ENCODE data around the gene PRSS21.

The PRSS21 gene

DNA sequence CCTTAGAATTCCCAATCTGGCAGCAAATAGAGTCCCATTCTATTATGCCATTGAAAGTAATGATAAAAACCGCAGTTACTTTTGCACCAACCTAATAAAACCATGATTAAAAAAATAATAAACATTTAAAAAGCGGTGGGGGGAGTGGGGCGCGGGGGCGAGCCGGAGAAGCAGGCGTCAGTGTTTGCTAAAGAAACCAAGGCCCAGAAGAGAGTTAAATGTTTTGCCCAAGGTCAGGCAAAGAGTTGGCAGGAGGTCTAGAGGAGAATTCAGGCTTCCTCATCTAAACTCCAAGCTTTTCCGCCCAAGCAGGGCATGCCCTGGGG is 50.6 kb downstream of the PRSS21 start:
- DNase-seq (ENCODE audit: low read depth) = no peak

DNA sequence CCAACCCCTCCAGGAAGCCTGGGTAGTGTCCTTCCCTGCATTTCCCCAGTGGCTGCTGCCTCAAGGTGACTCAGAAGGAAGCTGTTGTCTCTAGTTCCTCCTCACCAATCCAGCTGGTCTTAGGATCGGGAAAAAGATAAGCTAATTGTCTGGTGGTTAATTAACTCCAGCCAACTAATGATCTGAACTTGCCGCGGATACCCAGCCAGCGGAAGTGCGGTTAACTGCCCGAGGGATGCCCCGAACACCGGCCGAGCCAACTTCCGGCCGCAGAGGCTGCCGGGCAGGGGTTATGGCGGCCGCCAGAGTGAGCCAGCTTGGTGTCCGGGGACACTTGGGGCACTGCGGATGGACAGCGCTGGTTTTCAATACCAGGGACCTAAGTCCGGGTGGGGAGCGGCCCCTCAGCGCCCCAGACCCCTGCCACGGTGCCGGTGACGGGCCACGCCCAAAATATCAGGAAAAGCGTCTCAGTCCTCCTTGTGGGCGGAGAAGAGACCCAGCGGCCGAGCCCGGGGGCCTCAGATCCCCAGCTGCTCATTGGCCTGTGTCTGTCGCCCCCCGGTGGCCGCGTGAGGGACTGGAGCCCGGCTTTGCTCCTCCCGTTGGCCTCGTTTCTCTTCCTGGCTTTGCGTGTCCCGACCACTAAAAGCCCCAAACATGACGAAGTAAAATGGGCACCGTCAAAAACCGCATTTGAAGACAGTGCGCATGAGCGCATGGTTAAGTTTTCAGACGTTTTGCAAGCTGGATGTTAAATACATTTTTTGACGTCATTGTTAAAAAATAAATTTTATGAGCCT is 51.2 kb downstream of the PRSS21 start:
- peak; percentile 90 for DNase-seq (ENCODE audit: low read depth)

Data from activated T-cell treated with anti-CD3 and anti-CD28 coated beads for 1 hour (primary cell).